Caco-2 (cell line): ENCODE data around the gene HYKK. TPM values are rescaled to one million over a fixed set of nuclear protein-coding genes. Genes with fewer than 3 reads are reported as not detected.
"Not testable (repeated sequence)": the region's sequence is repeated elsewhere in the genome, so short reads cannot be mapped to it uniquely, and the experiment has no call there.

Experiments
- BruUV-seq: library from RNA; stranded (reverse); fragments of 400-500 nt; replicated peaks from 2 replicates; lab custom pipeline; 2021; lab: Mats Ljungman, UMichigan
- CTCF ChIA-PET: fragments of 300-600 bp; sonication (Branson Sonifier 250); formaldehyde crosslinking; loops from one replicate; lab custom pipeline; 2022; ENCODE audit warnings: antibody characterized with exemption; lab: Charles Lee
- POLR2A ChIA-PET: fragments of 300-600 bp; sonication (Branson Sonifier 250); formaldehyde crosslinking; loops from one replicate; lab custom pipeline; 2022; ENCODE audit warnings: antibody characterized with exemption; lab: Charles Lee
- DNase-seq, 2 experiments: peaks; one replicate each; pipeline versions ENCODE4 v3.0.0 to v3.0.0-alpha.2; 2020 to 2022
- H3K27me3 ChIP-seq: replicated peaks from 2 replicates; pipeline ENCODE4 v1.6.0; 2011; ENCODE audit warnings: low read length; ENCODE audit not compliant: control insufficient read depth, insufficient read depth
- H3K36me3 ChIP-seq: 2 replicates; pipeline ENCODE4 v1.5.1; 2011; ENCODE audit warnings: low read length; ENCODE audit not compliant: control insufficient read depth, insufficient read depth
- H3K4me1 ChIP-seq: fragments of 250-450 bp; sonication (Bioruptor Pico); 2 replicates; pipeline ENCODE4 v1.5.1; 2020; ENCODE audit warnings: mild to moderate bottlenecking
- H3K4me3 ChIP-seq: 2 replicates; pipeline ENCODE4 v1.5.1; 2011; ENCODE audit warnings: low read depth, mild to moderate bottlenecking, control low read depth, low read length
- H3K9me3 ChIP-seq: fragments of 250-450 bp; sonication (Bioruptor Pico); 2 replicates; pipeline ENCODE4 v1.5.1; 2020; ENCODE audit warnings: mild to moderate bottlenecking, moderate library complexity
- H3K27ac Mint-ChIP-seq: one replicate; pipeline ENCODE4 v1.8.0; 2022; ENCODE audit warnings: mixed read lengths; ENCODE audit not compliant: unreplicated experiment
- H3K27me3 Mint-ChIP-seq: one replicate; pipeline ENCODE4 v1.8.0; 2022; ENCODE audit warnings: mixed read lengths; ENCODE audit not compliant: insufficient read depth, unreplicated experiment
- H3K36me3 Mint-ChIP-seq: one replicate; pipeline ENCODE4 v1.8.0; 2022; ENCODE audit warnings: mild to moderate bottlenecking, mixed read lengths; ENCODE audit not compliant: insufficient read depth, unreplicated experiment
- H3K4me1 Mint-ChIP-seq: one replicate; pipeline ENCODE4 v1.8.0; 2022; ENCODE audit warnings: low read depth, mixed read lengths; ENCODE audit not compliant: unreplicated experiment
- H3K4me3 Mint-ChIP-seq: one replicate; pipeline ENCODE4 v1.8.0; 2022; ENCODE audit warnings: mild to moderate bottlenecking, moderate library complexity, mixed read lengths; ENCODE audit not compliant: unreplicated experiment
- H3K9me3 Mint-ChIP-seq: one replicate; pipeline ENCODE4 v1.8.0; 2022; ENCODE audit warnings: mixed read lengths; ENCODE audit not compliant: unreplicated experiment
- CTCF ChIP-seq, 2 experiments: fragments of 200-600 bp in 1 of 2; IDR thresholded peaks; 1 replicate in 1 of 2; 2 replicates in 1 of 2; pipeline versions ENCODE4 v1.5.1 to v1.8.0; 2011 to 2022; ENCODE audit warnings: antibody characterized with exemption in 1 of 2, control low read depth in 1 of 2, inconsistent platforms in 1 of 2, low read depth in 1 of 2, low read length in 1 of 2, mild to moderate bottlenecking in 1 of 2, moderate library complexity in 1 of 2; ENCODE audit not compliant: insufficient read depth in 1 of 2, severe bottlenecking in 1 of 2, unreplicated experiment in 1 of 2
- intact Hi-C: fragments of 100-400 bp; cut with micrococcal nuclease; formaldehyde crosslinking; loops from one replicate; pipeline ENCODE4 v1.10.0; 2022; ENCODE audit not compliant: unreplicated experiment
- total RNA-seq: library from RNA; stranded (reverse); gene quantifications from 2 replicates; pipeline ENCODE4 v1.2.3, GENCODE V29; 2022

Gene HYKK
- total RNA-seq, 1 experiment from 2014 or later, result 6.5 TPM

- no peaks in the 10 kb centered on the region for H3K27me3 ChIP-seq
- no peaks in the 10 kb centered on the region for H3K27me3 Mint-ChIP-seq
- no peaks in the 10 kb centered on the region for H3K9me3 Mint-ChIP-seq
- DNase-seq, result no peak
- intact Hi-C loops, result no loop called here
- H3K27ac Mint-ChIP-seq, result no peak overlapping the region
- H3K36me3 Mint-ChIP-seq, result peaks cover 19% of the 10 kb centered on the region
- no peaks in the 10 kb centered on the region for H3K9me3 ChIP-seq
- H3K4me3 Mint-ChIP-seq, result no peak overlapping the region
- no TSS peak for BruUV-seq
- POLR2A ChIA-PET, result interaction anchor here (0.8 kb wide), 1 partner anchor 12 kb away, joined by 3 read pairs; the partner anchor contains the start of gene PSMA4
- H3K36me3 ChIP-seq, result peaks cover 1% of the 10 kb centered on the region
- H3K4me1 Mint-ChIP-seq, result no peaks in the 10 kb centered on the region
- TF ChIP-seq CTCF (IDR thresholded peaks at IDR 0.05; ENCODE audit: insufficient read depth in 1 of 2, low read depth in 1 of 2, low read length in 1 of 2, severe bottlenecking in 1 of 2, unreplicated experiment in 1 of 2), result no peak
- H3K4me3 ChIP-seq, result no peak overlapping the region
- no peaks in the 10 kb centered on the region for H3K4me1 ChIP-seq
- CTCF ChIA-PET, result no interaction called here
Observed at GRCh38 chr15:78551902-78552301, 44.5 kb downstream of the HYKK start.

GRCh38 chr15:78552597-78552996 lies 45.2 kb downstream of the HYKK start:
- intact Hi-C loops, result no loop called here
- Mint-ChIP-seq H3K36me3 (peaks cover 16% of the 10 kb centered on the region), H3K4me1 (no peaks in the 10 kb centered on the region), H3K9me3 (no peaks in the 10 kb centered on the region), H3K27ac (no peak overlapping the region), H3K27me3 (no peaks in the 10 kb centered on the region), H3K4me3 (no peak overlapping the region)
- ChIA-PET POLR2A (interaction anchor here (0.8 kb wide), 1 partner anchor 12 kb away, joined by 3 read pairs; the partner anchor contains the start of gene PSMA4), CTCF (no interaction called here)
- Histone ChIP-seq H3K9me3 (no peaks in the 10 kb centered on the region), H3K36me3 (peaks cover 1% of the 10 kb centered on the region; the same call in 1 of the 2 replicates), H3K4me3 (no peak overlapping the region), H3K4me1 (no peaks in the 10 kb centered on the region), H3K27me3 (no peaks in the 10 kb centered on the region)
- no peak for TF ChIP-seq CTCF (IDR thresholded peaks at IDR 0.05; ENCODE audit: insufficient read depth in 1 of 2, low read depth in 1 of 2, low read length in 1 of 2, severe bottlenecking in 1 of 2, unreplicated experiment in 1 of 2)
- DNase-seq, result no peak
- no TSS peak for BruUV-seq

- H3K27ac Mint-ChIP-seq, CTCF ChIA-PET, H3K36me3 ChIP-seq, BruUV-seq, H3K4me1 Mint-ChIP-seq, H3K27me3 Mint-ChIP-seq, H3K9me3 Mint-ChIP-seq, DNase-seq, intact Hi-C loops, H3K4me3 Mint-ChIP-seq, POLR2A ChIA-PET, H3K4me3 ChIP-seq, H3K4me1 ChIP-seq, H3K27me3 ChIP-seq, H3K9me3 ChIP-seq, H3K36me3 Mint-ChIP-seq: not testable (repeated sequence)
Observed at GRCh38 chr15:78560201-78560600, 52.8 kb downstream of the HYKK start.

GRCh38 chr15:78561490-78561889 lies 54.1 kb downstream of the HYKK start:
- Mint-ChIP-seq H3K9me3 (no peaks in the 10 kb centered on the region), H3K4me1 (peaks cover 3% of the 10 kb centered on the region), H3K4me3 (no peak overlapping the region), H3K36me3 (no peaks in the 10 kb centered on the region), H3K27me3 (peaks cover 2% of the 10 kb centered on the region), H3K27ac (no peak overlapping the region)
- Histone ChIP-seq H3K27me3 (no peaks in the 10 kb centered on the region), H3K36me3 (no peaks in the 10 kb centered on the region), H3K4me3 (no peak overlapping the region), H3K9me3 (no peaks in the 10 kb centered on the region), H3K4me1 (no peaks in the 10 kb centered on the region)
- BruUV-seq, result no TSS peak
- TF ChIP-seq CTCF (IDR thresholded peaks at IDR 0.05; ENCODE audit: insufficient read depth in 1 of 2, low read depth in 1 of 2, low read length in 1 of 2, severe bottlenecking in 1 of 2, unreplicated experiment in 1 of 2), result no peak
- no peak for DNase-seq
- intact Hi-C loops, result no loop called here
- CTCF ChIA-PET, result no interaction called here
- POLR2A ChIA-PET, result no interaction called here
